HepG2 (cell line): ENCODE data around the gene FAM120B. TPM values are rescaled to one million over a fixed set of nuclear protein-coding genes. Genes with fewer than 3 reads are reported as not detected.

Experiments used
- BRD4 ChIP-seq: sonication (generic); formaldehyde crosslinking; IDR thresholded peaks from 2 replicates; pipeline ENCODE4 v1.4.0; 2020; ENCODE audit warnings: missing genetic modification reagents
- polyA plus RNA-seq, 8 experiments: library from polyadenylated mRNA; depleted of rRNA in 3 of 8; stranded (reverse) in 7 of 8; unstranded in 1 of 8; fragments of >200 nt; fragmentation: Illumina TruSeq in 4 of 8; extraction: Trizol in 4 of 8; gene quantifications; 2 replicates each; pipeline versions ENCODE4 v1.2.1 to v1.2.3, GENCODE V29; 2011 to 2016; ENCODE audit warnings: low read depth in 4 of 8, missing spikeins in 1 of 8, mixed read lengths in 1 of 8; ENCODE audit not compliant: insufficient read depth in 1 of 8
- total RNA-seq, 5 experiments: library from RNA; depleted of rRNA; stranded (reverse); fragments of >200 nt; fragmentation: Illumina TruSeq; extraction: Trizol; gene quantifications; 2 replicates each; pipeline ENCODE4 v1.2.3, GENCODE V29; 2016; ENCODE audit warnings: low read depth in 1 of 5
- TF ChIP-seq, protein P1 (sequence below): IDR thresholded peaks from 2 replicates; pipeline ENCODE4 v1.6.1; 2016; ENCODE audit warnings: low read depth, missing genetic modification reagents, missing compliant biosample characterization
- TF ChIP-seq, protein P2 (sequence below): sonication (generic); formaldehyde crosslinking; IDR thresholded peaks from 2 replicates; pipeline ENCODE4 v1.5.1; 2020; ENCODE audit warnings: mild to moderate bottlenecking, missing genetic modification reagents, moderate library complexity

FAM120B gene
- total and polyA plus RNA-seq, 2 of the 13 experiments (the other 11 are each of a cell fraction or from before 2014, with no cell fraction given) = 9.2 to 10.7 TPM

DNA sequence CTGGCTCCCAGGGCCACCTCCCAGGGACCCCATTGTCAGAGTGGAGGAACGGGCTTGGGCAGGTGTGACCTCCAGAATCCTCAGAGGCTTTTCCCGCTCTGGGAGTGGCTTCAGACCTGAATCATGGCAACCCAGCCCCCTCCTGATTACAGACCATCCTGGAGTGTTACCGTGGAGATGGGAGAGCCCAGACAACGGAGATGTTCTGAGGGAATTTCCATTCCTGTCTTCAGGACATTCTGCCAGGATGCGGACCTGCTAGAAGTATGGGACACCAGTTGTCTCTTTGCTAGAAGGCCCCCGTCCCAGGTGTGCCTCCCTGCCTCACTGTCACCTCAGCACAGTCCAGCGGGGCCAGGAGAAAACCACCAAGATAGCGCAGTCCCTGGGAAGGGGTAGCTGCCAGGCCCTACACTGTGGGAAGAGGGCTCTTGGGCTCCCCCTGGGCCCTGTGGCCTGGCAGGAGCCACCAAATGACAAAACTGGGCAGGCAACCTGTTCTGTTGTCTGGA is 136.6 kb downstream of the FAM120B start (continued):
- TF ChIP-seq, protein P1, sequence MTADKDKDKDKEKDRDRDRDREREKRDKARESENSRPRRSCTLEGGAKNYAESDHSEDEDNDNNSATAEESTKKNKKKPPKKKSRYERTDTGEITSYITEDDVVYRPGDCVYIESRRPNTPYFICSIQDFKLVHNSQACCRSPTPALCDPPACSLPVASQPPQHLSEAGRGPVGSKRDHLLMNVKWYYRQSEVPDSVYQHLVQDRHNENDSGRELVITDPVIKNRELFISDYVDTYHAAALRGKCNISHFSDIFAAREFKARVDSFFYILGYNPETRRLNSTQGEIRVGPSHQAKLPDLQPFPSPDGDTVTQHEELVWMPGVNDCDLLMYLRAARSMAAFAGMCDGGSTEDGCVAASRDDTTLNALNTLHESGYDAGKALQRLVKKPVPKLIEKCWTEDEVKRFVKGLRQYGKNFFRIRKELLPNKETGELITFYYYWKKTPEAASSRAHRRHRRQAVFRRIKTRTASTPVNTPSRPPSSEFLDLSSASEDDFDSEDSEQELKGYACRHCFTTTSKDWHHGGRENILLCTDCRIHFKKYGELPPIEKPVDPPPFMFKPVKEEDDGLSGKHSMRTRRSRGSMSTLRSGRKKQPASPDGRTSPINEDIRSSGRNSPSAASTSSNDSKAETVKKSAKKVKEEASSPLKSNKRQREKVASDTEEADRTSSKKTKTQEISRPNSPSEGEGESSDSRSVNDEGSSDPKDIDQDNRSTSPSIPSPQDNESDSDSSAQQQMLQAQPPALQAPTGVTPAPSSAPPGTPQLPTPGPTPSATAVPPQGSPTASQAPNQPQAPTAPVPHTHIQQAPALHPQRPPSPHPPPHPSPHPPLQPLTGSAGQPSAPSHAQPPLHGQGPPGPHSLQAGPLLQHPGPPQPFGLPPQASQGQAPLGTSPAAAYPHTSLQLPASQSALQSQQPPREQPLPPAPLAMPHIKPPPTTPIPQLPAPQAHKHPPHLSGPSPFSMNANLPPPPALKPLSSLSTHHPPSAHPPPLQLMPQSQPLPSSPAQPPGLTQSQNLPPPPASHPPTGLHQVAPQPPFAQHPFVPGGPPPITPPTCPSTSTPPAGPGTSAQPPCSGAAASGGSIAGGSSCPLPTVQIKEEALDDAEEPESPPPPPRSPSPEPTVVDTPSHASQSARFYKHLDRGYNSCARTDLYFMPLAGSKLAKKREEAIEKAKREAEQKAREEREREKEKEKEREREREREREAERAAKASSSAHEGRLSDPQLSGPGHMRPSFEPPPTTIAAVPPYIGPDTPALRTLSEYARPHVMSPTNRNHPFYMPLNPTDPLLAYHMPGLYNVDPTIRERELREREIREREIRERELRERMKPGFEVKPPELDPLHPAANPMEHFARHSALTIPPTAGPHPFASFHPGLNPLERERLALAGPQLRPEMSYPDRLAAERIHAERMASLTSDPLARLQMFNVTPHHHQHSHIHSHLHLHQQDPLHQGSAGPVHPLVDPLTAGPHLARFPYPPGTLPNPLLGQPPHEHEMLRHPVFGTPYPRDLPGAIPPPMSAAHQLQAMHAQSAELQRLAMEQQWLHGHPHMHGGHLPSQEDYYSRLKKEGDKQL = no peak
- TF ChIP-seq, protein P2, sequence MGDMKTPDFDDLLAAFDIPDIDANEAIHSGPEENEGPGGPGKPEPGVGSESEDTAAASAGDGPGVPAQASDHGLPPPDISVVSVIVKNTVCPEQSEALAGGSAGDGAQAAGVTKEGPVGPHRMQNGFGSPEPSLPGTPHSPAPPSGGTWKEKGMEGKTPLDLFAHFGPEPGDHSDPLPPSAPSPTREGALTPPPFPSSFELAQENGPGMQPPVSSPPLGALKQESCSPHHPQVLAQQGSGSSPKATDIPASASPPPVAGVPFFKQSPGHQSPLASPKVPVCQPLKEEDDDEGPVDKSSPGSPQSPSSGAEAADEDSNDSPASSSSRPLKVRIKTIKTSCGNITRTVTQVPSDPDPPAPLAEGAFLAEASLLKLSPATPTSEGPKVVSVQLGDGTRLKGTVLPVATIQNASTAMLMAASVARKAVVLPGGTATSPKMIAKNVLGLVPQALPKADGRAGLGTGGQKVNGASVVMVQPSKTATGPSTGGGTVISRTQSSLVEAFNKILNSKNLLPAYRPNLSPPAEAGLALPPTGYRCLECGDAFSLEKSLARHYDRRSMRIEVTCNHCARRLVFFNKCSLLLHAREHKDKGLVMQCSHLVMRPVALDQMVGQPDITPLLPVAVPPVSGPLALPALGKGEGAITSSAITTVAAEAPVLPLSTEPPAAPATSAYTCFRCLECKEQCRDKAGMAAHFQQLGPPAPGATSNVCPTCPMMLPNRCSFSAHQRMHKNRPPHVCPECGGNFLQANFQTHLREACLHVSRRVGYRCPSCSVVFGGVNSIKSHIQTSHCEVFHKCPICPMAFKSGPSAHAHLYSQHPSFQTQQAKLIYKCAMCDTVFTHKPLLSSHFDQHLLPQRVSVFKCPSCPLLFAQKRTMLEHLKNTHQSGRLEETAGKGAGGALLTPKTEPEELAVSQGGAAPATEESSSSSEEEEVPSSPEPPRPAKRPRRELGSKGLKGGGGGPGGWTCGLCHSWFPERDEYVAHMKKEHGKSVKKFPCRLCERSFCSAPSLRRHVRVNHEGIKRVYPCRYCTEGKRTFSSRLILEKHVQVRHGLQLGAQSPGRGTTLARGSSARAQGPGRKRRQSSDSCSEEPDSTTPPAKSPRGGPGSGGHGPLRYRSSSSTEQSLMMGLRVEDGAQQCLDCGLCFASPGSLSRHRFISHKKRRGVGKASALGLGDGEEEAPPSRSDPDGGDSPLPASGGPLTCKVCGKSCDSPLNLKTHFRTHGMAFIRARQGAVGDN (CRISPR knock-in tag) = no peak
- TF ChIP-seq BRD4 = no peak
